HG03469 (cell line): ENCODE results near the gene CBLB.

ENCODE experiments used
- ATAC-seq: cut with Tn5 transposase; IDR thresholded peaks from one replicate; pipeline ENCODE4 v1.9.1; 2021; ENCODE audit warnings: mild to moderate bottlenecking, moderate library complexity, moderate number of reproducible peaks; ENCODE audit not compliant: unreplicated experiment

CBLB gene

DNA sequence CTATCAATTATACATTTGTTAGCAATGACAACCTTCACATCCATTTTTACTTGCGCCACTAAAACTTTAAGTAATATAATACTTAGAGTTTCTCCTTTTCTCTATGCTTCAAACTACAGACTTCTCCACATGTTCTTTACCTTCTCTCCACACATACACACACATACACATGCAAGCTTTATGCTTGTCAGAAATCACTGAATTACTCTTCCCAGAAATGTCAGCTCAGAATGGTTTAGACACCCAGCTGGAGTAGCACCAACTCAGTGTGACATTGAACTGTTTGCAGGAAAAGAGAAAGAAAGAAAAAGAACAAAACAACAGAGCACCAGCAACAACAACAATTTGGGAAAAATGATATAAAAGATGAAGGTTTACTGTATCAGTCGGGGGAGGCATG, 20.9 kb downstream of the CBLB start:
- ATAC-seq, result no peak

DNA sequence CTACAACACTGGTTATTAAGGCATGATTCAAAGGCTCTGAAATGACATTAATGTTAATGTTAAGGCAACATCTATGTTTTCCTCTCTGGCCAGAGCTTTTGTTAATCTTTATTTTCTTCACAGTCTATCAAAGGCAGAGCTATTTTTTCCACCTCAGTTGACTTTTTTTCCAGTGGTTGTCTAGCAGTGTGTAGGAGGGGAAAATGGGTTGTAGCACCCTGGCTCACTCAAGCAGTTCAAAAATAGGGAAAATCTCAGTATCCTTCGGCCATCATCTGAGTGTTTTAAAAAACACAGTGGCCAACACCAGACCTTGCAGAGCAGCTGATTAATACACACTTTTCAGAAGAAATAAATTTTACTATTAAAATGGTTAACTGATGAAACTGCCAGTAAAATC, 21.4 kb downstream of the CBLB start:
- ATAC-seq, result no peak

DNA sequence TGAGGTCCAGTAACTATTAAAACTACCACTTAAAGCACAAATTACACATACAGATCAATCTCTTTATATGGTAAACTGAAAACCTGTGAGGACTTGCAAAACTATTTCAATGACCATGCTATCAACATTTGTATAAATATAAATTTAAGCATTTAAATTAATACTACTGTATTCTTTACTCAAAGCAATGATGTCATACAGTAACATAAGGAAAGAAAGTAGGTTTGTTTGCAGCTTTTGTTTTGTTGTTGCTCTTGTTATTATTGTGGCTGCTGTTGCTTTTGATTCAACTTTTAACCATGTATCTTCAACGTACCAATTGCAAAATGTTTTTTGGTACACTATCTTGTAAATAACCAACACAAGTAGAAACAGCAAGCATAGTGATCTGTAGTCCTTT, 22.0 kb downstream of the CBLB start:
- ATAC-seq, result no peak

DNA sequence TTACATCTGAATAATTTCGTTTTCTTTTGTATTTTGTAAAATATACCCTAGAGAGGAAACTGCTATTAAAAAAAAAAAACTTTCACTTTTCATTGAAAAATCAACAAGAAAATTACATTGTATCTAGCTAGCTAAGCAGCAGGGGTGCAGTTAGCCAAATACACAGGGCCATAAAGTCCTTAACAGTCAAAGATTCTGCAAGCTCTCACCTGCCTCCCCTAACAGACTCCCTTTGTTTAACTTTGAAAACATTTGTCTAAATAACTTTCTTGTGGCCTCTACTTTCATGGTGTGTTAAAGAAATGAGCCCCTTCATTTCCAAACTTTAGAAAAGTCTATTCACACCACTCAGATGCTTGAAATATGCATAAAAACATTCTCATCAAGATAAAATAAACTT, 23.3 kb downstream of the CBLB start:
- ATAC-seq, result no peak

DNA sequence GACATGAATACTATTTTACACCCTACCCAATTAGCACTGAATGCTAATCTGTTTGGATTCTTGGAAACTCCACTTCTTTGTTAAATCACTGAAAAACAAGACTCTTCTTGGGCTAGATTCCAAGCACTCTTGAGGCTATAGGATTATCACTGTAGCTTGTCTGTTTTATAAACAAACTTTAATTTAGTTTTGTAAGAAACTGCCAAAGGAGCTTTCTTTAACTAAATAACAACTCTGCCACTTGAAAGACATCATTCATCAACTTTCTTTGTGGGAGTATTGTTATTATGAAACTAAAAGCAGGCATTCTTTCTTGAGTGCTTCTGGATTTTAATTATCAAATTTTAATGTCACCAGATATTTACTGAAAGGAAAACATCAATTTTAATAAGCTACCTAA, 24.1 kb downstream of the CBLB start:
- ATAC-seq, result no peak

DNA sequence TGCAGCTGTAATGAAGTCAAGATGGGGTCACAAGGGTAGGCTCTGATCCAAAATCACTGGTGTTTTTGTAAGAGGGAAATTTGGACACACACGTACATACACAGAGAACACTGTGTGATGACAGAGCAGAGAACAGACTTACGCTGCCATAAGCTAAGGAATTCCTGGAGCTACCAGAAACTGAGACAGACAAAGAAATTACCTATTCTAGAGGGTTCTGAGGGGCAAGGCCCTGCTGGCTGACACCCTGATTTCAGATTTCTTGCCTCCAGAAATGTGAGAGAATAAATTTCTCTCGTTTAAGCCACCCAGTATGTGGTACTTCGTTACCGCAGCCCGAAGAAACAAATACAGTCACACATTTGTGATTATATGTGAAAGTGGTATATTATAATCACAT, 24.8 kb downstream of the CBLB start:
- ATAC-seq, result no peak

DNA sequence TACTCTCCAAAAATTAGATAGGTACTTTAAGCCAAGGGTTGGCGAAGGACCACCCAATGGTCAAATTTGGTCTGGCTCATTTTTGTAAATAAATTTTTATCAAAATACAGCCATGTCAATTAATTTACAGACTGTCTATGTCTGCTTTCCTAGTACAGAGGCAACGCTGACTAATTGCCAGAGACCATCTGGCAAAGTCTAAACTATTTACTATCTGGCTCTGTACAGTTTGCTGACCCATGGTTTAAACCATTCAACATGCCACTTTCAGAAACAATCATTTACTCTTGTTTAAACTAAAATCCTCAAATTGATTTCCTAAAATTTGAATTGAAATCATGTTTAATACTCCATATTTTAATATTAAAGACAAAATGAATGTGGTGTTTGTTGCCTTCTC, 25.9 kb downstream of the CBLB start:
- ATAC-seq, result no peak

DNA sequence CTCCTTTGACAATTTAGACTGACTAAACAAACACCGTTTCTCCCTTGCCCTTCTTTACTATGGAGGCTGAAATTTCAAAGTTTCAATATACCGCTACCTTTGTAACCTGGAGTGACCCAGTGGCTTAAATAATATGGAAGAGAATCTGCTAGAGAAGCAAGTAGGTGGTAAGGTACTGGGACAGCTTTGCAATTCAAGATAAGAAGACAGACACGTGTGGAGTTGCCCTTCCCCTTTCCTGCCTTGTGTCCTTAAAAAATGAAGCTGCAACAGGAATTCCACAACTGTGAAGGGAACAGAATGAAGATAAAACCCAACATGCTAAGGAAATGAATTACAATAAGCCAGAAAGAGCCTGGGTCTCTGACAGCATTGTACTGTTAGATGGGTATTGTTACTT, 26.4 kb downstream of the CBLB start:
- no peak for ATAC-seq

DNA sequence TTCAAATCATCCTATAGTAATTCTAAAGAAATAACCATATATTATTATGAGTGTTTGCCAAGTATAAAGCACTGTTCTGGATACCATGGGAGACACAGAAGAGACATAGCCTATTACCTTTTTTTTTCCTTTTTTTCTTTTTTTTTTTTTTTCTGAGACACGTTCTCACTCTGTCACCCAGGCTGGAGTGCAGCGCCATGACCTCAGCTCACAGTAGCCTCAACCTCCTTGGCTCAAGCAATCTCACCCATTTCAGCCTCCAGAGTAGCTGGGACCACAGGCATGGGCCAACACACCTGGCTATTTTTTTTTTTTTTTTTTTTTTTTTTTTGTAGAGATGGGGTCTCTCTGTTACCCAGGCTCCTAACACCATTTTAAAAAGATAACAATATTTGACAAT, 30.9 kb downstream of the CBLB start:
- no peak for ATAC-seq

DNA sequence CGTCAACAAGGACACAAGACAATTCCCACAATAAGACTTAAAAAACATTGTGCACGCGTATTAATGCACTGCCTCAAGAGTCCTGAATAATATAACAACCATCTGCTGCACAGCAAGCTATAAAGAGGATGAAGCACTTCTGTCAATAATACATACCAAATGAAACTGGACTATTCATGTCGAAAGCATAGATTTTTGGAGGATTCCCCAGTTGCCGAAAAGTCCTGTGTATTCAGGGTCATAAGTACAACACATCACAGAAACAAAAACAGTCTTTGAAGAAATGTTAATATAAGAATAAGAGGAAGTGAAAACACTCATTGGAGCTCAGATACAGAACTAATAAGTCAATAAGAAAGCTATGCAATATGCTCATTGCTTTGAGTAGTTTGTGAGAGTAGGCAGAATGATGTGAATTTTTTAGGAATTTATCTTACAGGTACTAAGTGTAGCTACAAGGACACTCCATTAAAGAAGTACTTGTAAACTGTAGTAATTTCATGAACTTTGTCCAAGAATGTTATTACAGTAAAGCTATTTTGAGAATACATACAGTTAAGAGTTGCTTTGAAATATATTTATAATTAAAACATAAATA, 31.6 kb downstream of the CBLB start:
- peak; percentile 93 for ATAC-seq

DNA sequence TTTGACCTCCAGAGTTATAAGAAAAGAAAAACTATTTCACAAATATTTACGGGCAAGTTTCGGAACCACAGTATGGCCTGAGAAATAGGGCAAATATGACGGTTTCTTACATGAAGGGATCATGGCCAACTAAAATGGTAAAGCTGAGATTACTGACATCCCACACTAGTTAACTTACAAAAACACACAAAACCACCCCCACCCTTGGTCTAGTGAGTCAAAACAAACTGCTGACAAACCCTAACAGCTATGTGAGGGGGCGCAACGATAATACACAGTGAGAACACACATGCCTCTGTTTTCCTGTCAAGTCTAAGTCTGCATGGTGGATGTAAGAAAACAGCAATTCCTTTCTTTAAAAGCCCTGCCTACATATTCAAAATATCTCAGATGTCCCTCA, 32.3 kb downstream of the CBLB start:
- ATAC-seq, result no peak

DNA sequence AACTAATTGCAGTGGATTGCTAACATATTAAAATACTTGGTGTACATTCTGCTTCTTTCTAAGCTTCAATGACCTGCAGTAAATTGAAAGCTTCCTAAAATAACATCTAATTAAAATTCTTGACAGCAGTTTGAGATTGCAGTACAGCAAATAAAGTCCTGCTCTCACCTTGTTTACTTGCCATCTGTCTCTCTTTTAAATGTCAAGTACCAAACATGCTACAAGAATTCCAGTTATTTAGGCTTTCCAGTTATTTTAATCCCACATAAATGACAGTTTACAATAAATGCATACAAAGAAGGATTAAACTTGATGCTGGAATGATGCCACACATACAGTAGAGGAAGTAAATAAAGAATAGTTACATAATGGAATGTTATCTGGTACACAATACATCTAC, 33.2 kb downstream of the CBLB start:
- ATAC-seq, result no peak

DNA sequence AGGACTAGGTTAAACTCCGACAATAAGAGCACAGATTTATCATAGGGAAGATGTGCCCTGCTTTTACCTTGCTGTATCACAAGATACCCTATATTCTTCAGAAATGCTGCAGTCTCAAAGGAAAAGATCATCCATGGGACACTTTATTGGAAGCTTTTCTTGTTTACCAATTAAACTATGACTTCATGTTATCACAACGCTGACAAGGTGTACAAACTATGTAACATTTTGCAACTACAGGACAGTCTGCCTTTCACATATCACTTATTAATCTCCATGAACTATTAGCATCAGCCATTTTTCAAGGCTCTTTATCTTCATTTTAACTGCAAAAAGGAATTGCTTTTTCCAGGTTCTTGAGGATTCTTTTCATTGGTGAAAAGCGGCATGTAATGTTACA, 34.0 kb downstream of the CBLB start:
- ATAC-seq, result no peak

DNA sequence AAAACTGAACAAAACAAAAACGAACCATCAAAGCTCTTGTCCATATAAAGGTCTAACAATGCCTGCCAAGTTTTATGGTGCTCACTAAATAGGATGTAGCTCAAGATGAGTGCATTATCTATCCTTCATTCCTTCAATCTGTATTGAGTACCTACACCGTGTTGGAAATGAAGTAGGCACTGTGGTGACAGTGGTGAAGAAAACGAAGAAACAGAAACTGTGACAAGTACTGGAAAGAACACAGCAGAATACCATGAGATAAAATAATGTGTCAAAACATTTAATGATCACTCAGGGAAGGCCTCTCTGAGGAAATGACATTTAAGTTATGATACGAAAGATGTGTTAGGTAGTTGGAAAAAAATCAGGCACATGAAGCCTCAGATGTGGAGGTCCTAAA, 36.2 kb downstream of the CBLB start:
- no peak for ATAC-seq

DNA sequence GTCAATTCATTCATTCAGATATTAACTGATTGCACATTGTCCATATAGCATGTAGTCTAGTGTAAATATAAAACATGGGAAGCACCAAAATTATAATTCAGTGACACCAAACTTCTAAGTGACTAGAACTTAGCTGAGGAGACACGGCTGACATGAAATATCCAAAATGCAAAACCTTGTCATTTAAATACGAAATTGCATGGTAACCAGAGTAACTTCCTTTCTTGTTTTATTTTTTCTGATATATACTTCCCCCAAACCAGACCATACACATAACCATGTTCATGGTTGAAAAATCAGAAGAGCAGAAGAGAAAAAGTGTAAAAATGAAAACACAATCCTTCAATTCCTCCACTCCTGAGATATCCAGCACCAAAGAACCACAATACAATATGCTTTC, 38.0 kb downstream of the CBLB start:
- ATAC-seq, result no peak

DNA sequence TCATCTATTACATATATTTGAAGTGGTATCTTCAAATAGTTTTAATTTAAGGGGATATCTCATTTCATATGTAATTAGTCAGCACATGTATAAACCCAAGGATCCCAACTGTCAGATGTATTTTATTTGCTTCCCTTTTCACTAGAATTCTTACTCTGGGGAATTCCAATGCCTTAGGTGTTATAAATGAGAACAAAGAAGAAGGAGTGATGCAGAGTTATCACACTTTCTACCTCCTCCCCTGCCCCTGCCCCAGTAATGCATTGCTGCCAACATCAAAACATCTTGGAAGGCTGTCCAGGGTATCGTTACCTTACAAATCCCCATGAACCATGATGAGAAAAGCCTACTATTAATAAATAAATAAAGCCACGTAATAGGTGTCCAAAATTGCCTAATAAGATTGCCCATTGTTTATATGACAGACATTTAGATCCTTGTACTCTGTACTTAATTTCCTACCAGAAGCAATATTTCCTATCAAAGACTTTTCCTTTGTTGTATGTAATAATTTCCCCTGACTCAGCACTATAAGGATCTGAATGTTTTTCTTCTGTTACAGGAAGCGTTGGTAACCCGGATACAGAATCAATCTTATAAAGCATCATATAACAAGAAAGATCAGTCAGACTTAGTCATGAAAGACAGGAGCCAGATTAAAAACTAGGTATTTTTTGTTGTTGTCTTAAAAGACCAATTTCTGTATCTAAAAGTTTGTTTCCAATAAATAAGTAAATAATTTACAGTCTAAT, 38.8 kb downstream of the CBLB start:
- no peak for ATAC-seq

DNA sequence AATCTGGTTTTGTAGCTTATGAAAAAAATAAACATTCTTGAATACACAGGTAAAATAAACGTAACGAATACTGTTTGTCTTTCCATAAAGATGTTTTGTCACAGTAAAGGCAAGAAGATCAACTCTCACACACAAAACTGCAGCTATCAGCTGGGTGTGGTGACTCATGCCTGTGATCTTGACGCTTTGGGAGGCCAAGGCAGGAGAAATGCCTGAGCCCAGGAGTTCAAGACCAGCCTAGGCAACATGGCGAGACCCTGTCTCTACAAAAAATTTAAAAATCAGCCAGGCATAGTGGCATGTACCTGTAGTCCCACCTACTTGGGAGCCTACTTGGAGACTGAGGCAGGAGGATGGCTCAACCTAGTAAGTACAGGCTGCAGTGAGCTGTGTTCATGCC, 39.6 kb downstream of the CBLB start:
- no peak for ATAC-seq

DNA sequence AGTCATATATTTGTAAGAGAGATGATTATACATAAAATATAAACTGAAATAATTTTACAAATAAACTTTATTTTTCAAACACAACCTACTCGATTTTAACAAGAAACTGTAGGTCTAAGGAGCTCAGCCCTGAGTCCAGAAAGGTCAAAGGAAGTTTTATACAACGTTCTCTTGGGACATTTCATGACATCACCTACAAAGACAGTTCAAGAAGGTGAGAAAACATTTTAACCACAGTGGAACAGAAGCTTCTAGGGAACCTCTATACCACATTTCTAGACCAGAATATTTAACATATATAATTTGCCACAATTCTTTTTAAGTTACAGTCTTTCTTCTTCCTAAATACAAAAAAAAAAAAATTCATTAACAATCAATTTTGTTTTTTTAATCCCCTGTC, 40.1 kb downstream of the CBLB start:
- no peak for ATAC-seq

DNA sequence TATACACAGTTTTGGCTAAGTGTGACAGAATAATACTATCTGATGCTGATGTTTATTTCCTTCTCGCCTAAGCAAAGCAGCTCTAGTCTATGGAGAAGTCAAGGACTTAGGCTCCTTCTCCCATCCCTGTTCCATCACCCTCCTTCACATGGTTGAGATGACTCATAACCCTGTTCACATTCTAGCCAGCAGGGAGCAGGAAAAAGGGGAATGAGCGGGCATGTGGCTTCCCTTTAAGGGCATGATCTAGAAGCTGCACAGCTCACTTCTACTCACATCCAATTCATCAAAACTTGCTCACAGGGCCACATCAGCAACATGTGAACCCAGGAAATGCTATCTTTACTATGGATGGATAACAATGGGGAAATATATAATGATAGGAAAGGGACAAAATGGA, 40.9 kb downstream of the CBLB start:
- no peak for ATAC-seq

DNA sequence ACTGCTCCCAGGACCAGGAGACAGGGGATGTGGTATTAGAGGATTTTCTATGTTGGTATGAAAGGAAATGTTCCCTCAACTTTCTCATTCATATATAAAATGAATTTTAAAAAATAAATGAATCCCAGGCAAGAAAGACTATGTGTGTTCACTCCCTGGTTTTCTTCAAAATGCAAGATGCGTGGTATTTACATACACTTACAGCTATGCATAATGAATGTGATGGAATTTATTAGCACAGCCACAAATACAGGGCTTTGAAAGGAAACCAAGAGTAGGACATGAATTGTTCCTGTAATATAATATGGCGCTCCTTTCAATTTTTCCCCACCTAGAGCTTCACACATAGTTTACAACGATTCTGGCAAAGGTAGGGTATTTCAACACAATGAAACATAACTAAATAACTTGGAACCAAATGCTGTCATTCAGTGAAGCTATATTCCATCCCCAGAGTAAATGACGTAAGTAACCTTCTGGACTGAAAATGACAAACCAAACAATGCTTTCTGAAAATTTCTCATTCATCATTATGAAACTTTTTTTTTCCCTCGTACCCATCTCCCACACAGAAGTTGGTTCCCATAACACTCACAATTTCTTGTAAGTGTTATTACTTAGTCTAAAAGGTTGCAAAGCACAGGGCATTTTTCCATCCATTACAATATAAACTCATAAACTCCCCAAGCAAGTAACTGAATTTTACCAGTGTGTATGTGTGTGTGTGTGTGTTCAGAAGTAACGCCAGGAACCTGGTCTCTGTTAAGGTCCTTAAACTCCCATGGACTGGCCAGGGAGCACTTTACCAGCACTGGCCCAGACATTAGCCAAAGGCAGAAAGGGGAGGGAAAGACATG, 41.8 kb downstream of the CBLB start:
- ATAC-seq, result no peak

DNA sequence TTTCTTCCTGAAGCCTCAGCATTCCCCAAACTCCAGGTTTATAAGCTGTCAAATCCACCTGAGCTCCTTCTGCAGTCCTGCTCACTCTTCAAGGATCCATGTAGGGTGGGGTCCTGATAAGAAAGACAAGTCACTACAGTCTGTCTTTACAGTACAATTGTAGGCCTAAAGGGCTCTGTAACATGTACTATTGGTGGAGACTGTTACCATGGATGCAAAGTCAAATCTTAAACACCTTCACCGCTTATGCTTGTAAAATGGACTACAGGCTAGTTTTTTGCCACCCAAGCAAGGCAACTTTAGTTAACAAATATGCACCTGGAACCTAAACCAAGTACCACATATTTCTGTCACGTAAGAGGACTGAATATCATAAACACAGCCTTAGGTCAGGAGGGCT, 44.7 kb downstream of the CBLB start:
- no peak for ATAC-seq
